ENCODE data around the gene MICALL1. TPM values are rescaled to one million over a fixed set of nuclear protein-coding genes. Genes with fewer than 3 reads are reported as not detected.
"Not testable (repeated sequence)": the region's sequence is repeated elsewhere in the genome, so short reads cannot be mapped to it uniquely, and the experiment has no call there.

MICALL1 gene
- total and polyA plus RNA-seq, 2 experiments from 2014 or later: 13.6 to 34.9 TPM

GRCh38 chr22:37953062-37953436 is 47.0 kb downstream of the MICALL1 start:
- no peak for TF ChIP-seq CTCF (IDR thresholded peaks at IDR 0.05; ENCODE audit: low read depth, low read length)
- no peak for DNase-seq (ENCODE audit: low read depth in 1 of 2, low spot score in 1 of 2)
- Histone ChIP-seq H3K36me3 (no peaks in the 10 kb centered on the region), H3K9me3 (ENCODE audit: low read depth) (no peaks in the 10 kb centered on the region), H3K4me3 (peak overlapping the region; percentile 97), H3K27ac (no peak overlapping the region), H3K27me3 (no peaks in the 10 kb centered on the region), H3K4me1 (ENCODE audit: low read depth) (peaks cover 19% of the 10 kb centered on the region)

- Histone ChIP-seq H3K27me3 (no peaks in the 10 kb centered on the region), H3K9me3 (ENCODE audit: low read depth) (no peaks in the 10 kb centered on the region), H3K27ac (peak within 1 kb of the TSS; percentile 27), H3K4me1 (ENCODE audit: low read depth) (peaks cover 19% of the 10 kb centered on the region), H3K36me3 (no peaks in the 10 kb centered on the region), H3K4me3 (peak within 1 kb of the TSS; percentile 97)
- peak; percentile 3 for TF ChIP-seq CTCF (IDR thresholded peaks at IDR 0.05; ENCODE audit: low read depth, low read length)
- DNase-seq (ENCODE audit: low read depth in 1 of 2, low spot score in 1 of 2): peak; percentile 95 to 99
Observed at GRCh38 chr22:37953437-37954179, 47.5 kb downstream of the MICALL1 start, which contains the start of the genes C22orf23 and POLR2F. Gene C22orf23 (minus strand): TSS chr22:37953601. CDS start chr22:37953149, 452 bp downstream. Gene POLR2F (plus strand): TSS chr22:37953699. CDS start chr22:37953788, 89 bp downstream.

- Histone ChIP-seq H3K4me1 (ENCODE audit: low read depth) (peaks cover 19% of the 10 kb centered on the region), H3K9me3 (ENCODE audit: low read depth) (no peaks in the 10 kb centered on the region), H3K27ac (no peak overlapping the region), H3K27me3 (no peaks in the 10 kb centered on the region), H3K4me3 (peak overlapping the region; percentile 97), H3K36me3 (peaks cover 7% of the 10 kb centered on the region)
- TF ChIP-seq CTCF (IDR thresholded peaks at IDR 0.05; ENCODE audit: low read depth, low read length): no peak
- DNase-seq (ENCODE audit: low read depth in 1 of 2, low spot score in 1 of 2): no peak
Observed at GRCh38 chr22:37954686-37955085, 48.6 kb downstream of the MICALL1 start.

- not testable (repeated sequence) for H3K27me3 ChIP-seq; DNase-seq (ENCODE audit: low read depth in 1 of 2, low spot score in 1 of 2); H3K9me3 ChIP-seq (ENCODE audit: low read depth); H3K36me3 ChIP-seq; H3K4me3 ChIP-seq; H3K27ac ChIP-seq
- peaks cover 19% of the 10 kb centered on the region for H3K4me1 ChIP-seq (ENCODE audit: low read depth)
Observed at GRCh38 chr22:37955825-37956397, 49.8 kb downstream of the MICALL1 start.

GRCh38 chr22:37957232-37957631 is 51.1 kb downstream of the MICALL1 start:
- H3K27me3 ChIP-seq: no peaks in the 10 kb centered on the region
- H3K4me1 ChIP-seq (ENCODE audit: low read depth): peaks cover 19% of the 10 kb centered on the region
- H3K9me3 ChIP-seq (ENCODE audit: low read depth): no peaks in the 10 kb centered on the region
- H3K4me3 ChIP-seq: no peak overlapping the region
- DNase-seq (ENCODE audit: low read depth in 1 of 2, low spot score in 1 of 2): no peak
- TF ChIP-seq CTCF (IDR thresholded peaks at IDR 0.05; ENCODE audit: low read depth, low read length): no peak
- H3K27ac ChIP-seq: peak overlapping the region; percentile 64
- H3K36me3 ChIP-seq: peaks cover 21% of the 10 kb centered on the region

- no peak for TF ChIP-seq CTCF (IDR thresholded peaks at IDR 0.05; ENCODE audit: low read depth, low read length)
- no peaks in the 10 kb centered on the region for H3K27me3 ChIP-seq
- peaks cover 13% of the 10 kb centered on the region for H3K4me1 ChIP-seq (ENCODE audit: low read depth)
- no peak overlapping the region for H3K4me3 ChIP-seq
- H3K9me3 ChIP-seq (ENCODE audit: low read depth): no peaks in the 10 kb centered on the region
- peaks cover 22% of the 10 kb centered on the region for H3K36me3 ChIP-seq
- no peak for DNase-seq (ENCODE audit: low read depth in 1 of 2, low spot score in 1 of 2)
- H3K27ac ChIP-seq: no peak overlapping the region
Observed at GRCh38 chr22:37959231-37959825, 53.2 kb downstream of the MICALL1 start.

Measured in cardiac muscle cell (in vitro differentiated cells and primary cell).